AG09319 (cell line): ENCODE measurements around the gene PTPN5.

Source experiments
- DNase-seq: peaks from one replicate; pipeline ENCODE4 v3.0.0-alpha.2; 2010; ENCODE audit warnings: low read depth; ENCODE audit errors: extremely low read depth
- CTCF ChIP-seq: IDR thresholded peaks from 2 replicates; pipeline ENCODE4 v1.5.1; 2011; ENCODE audit warnings: low read depth, mild to moderate bottlenecking, inconsistent platforms, low read length, moderate library complexity

PTPN5 gene

DNA sequence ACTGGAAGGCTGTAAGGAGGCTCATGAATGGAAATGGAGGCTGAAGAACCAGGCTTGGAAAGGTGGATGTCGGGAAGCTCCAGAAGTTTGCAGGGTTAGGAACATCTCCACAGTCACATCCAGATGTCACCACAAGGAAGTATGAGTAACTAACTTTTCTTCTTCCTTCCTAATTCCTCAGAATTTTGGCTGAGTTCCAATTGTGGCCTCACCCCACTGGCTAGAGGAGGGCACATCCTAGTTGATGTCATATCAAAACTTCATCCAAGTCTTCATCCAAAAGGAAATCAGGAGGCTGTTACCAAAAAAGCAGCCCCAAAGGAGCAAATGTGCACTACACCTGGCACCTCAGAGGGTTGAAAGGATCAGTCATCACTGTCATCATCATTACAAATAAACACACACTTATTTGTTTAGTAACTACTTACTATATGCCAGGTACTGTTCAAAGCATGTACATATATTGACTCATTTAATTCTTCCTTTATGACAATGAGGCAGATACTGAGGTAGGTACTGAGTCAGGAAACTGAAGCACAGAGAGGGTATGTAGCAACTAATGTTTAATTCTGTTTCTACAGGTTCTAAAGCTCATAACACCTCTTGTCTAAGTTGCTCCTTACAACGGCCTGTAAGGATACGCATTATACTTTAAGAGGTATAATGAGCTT lies 7.3 kb upstream of the PTPN5 start:
- DNase-seq, result no peak
- no peak for TF ChIP-seq CTCF

DNA sequence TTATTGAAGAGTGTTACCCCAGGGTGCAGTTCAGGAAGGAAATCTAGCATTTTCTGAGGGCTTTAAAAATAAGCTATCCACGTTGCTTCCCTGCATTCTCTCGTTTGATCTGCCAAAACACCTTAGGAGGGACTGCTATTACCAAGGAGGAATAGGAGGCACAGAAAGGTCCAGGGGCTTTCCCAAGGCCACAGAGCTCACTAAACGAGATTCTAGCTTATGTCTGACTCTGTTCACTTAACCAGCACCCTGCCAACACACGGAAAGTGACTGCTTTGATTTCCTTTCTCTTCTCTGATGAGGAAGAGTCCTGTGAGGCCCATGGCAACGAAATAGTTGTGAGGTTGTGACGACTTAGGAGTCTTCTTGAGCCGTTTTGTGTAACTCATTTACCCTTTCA lies 3.4 kb upstream of the PTPN5 start:
- DNase-seq, result no peak
- TF ChIP-seq CTCF, result no peak

DNA sequence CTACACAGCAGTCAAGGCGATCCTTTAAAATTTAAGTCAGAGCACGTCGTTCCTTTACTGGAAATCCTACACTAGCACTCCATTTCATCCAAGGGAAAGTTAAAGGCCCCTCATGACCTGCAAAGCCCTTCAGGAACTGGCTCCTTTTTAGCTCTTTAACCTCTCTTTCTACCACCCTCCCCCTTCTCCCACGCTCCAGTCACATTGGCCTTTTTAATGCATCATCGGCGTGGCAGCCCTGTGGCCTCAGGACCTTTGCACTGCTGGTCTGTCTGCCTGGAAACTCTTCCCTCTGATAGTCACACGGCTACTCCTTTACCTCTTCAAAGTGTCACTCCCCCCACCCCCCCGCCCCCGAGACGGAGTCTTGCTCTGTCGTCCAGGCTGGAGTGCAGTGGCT lies 1.2 kb upstream of the PTPN5 start:
- no peak for DNase-seq
- no peak for TF ChIP-seq CTCF

DNA sequence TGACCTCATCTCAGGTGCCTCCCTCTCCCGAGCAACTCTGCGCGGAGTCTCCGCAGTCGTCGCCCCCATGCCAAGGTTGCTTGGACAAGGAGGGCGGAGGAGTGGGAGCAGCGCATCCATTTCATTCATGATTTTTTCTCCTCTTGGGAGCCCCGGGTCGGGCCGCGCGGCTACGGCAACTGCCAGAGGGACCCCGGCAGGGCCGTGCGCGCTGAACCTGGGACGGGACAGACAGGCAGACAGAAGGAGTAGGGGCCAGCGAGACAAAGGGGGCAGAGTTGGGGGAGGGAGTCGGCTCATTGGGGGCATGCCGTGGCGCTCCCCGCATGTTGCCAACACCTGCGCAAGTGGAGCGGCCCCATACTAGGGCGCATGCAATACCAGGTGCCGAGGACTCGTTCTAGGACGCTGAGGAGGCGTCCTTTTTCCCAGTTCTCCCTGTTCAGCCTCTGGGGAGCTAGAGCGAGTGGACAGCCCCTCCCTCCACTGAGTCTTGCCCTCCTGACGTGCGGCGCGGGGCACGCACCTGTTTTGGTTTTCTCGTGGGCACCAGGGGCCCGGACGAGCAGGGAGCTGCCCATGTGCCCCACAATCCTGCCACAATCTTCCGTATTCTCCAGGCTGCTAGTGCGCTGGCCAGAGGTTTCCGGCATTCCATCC lies 501 bp upstream of the PTPN5 start:
- no peak for DNase-seq
- no peak for TF ChIP-seq CTCF

DNA sequence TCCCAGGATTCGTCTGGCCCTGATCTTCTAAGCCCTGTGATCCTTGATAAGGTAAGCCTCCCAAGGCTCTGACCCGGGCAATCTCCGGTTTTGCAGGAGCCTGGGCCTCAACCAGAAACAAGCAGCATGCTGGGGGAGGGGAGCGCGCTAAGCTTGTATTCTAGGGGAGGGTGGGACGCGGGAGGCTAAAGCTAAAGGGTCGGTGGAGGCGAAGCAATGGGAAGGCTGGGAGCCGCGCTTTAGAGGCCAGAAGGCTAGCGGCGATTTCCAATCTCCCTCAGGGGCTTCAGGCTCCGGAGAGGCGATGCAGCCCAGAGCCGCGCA lies 753 bp downstream of the PTPN5 start:
- no peak for DNase-seq
- no peak for TF ChIP-seq CTCF

GRCh38 chr11:18789942-18790341 lies 1.7 kb downstream of the PTPN5 start:
- TF ChIP-seq CTCF, result no peak
- DNase-seq, result no peak

DNA sequence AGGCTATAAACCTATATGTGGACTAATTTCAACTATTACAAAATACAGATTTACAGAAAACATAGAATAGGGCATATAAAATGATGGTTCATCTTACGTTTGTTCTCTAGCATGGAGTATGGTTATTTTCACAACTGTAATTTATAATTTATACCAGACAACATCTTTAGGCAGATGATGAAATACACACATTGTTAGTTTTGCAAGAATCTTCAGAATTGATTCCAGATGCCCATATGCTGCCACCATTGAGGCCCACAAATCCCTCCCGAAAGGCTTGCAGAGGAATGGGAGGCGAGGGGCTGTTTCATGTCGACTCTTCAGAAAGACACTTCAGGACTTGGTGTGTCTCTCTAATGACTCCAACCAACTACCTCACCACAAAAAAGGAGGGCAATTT lies 6.2 kb downstream of the PTPN5 start:
- DNase-seq, result no peak
- TF ChIP-seq CTCF, result no peak
